HepG2 (cell line): Measurements from ENCODE around the gene CTF1. TPM values are rescaled to one million over a fixed set of nuclear protein-coding genes. Genes with fewer than 3 reads are reported as not detected.
A peak's percentile ranks its signal among the peaks of the same experiment; 100 is the strongest.

ENCODE experiments used
- AFF4 ChIP-seq: sonication (generic); formaldehyde crosslinking; IDR thresholded peaks from 2 replicates; pipeline ENCODE4 v1.4.0; 2020; ENCODE audit warnings: missing genetic modification reagents
- ARNT2 ChIP-seq: sonication (generic); formaldehyde crosslinking; IDR thresholded peaks from 2 replicates; pipeline ENCODE4 v1.8.0; 2022; ENCODE audit warnings: mild to moderate bottlenecking, low read depth, missing genetic modification reagents, moderate library complexity
- CBFB ChIP-seq: sonication (generic); formaldehyde crosslinking; IDR thresholded peaks from 2 replicates; pipeline ENCODE4 v1.4.0; 2020; ENCODE audit warnings: missing genetic modification reagents
- CEBPG ChIP-seq: IDR thresholded peaks from 2 replicates; pipeline ENCODE4 v1.6.1; 2016
- DPF2 ChIP-seq: sonication (generic); formaldehyde crosslinking; IDR thresholded peaks from 2 replicates; pipeline ENCODE4 v1.4.0; 2020; ENCODE audit warnings: mild to moderate bottlenecking, low read depth, missing genetic modification reagents, borderline replicate concordance
- ETV5 ChIP-seq: IDR thresholded peaks from 2 replicates; pipeline ENCODE4 v1.6.1; 2018; ENCODE audit warnings: missing biosample characterization, missing genetic modification reagents, inconsistent platforms, borderline replicate concordance
- FOXP1 ChIP-seq, 2 experiments: fragments of 450-650 bp in 1 of 2; IDR thresholded peaks; 2 replicates each; pipeline ENCODE4 v1.6.1; 2017 to 2018; ENCODE audit warnings: antibody characterized with exemption in 1 of 2
- IRF2 ChIP-seq: IDR thresholded peaks from 2 replicates; pipeline ENCODE4 v1.6.1; 2018; ENCODE audit warnings: missing genetic modification reagents, missing compliant biosample characterization
- MATR3 ChIP-seq: sonication (generic); formaldehyde crosslinking; IDR thresholded peaks from 2 replicates; pipeline ENCODE4 v1.4.0; 2020; ENCODE audit warnings: missing genetic modification reagents
- MEF2D ChIP-seq: sonication (generic); formaldehyde crosslinking; IDR thresholded peaks from 2 replicates; pipeline ENCODE4 v1.5.1; 2020; ENCODE audit warnings: mild to moderate bottlenecking, missing genetic modification reagents
- NFYC ChIP-seq: IDR thresholded peaks from 2 replicates; pipeline ENCODE4 v1.6.1; 2016; ENCODE audit warnings: missing genetic modification reagents, missing compliant biosample characterization
- PAXIP1 ChIP-seq: sonication (generic); formaldehyde crosslinking; conservative IDR thresholded peaks from 2 replicates; pipeline ENCODE4 v1.4.0; 2020; ENCODE audit warnings: mild to moderate bottlenecking, missing genetic modification reagents, moderate library complexity
- RFXAP ChIP-seq: sonication (generic); formaldehyde crosslinking; IDR thresholded peaks from 2 replicates; pipeline ENCODE4 v1.4.0; 2020; ENCODE audit warnings: missing genetic modification reagents, borderline replicate concordance
- ZBED4 ChIP-seq: sonication (generic); formaldehyde crosslinking; IDR thresholded peaks from 2 replicates; pipeline ENCODE4 v1.4.0; 2020; ENCODE audit warnings: missing genetic modification reagents, borderline replicate concordance
- ZBTB21 ChIP-seq: sonication (generic); formaldehyde crosslinking; IDR thresholded peaks from 2 replicates; pipeline ENCODE4 v1.4.0; 2020; ENCODE audit warnings: missing genetic modification reagents
- ZNF441 ChIP-seq: sonication (generic); formaldehyde crosslinking; IDR thresholded peaks from 2 replicates; pipeline ENCODE4 v1.7.0; 2021; ENCODE audit warnings: missing genetic modification reagents, borderline replicate concordance
- ZNF770 ChIP-seq: sonication (generic); formaldehyde crosslinking; IDR thresholded peaks from 2 replicates; pipeline ENCODE4 v1.5.0; 2020; ENCODE audit warnings: mild to moderate bottlenecking, missing genetic modification reagents
- ZSCAN9 ChIP-seq: IDR thresholded peaks from 2 replicates; pipeline ENCODE4 v1.6.1; 2016; ENCODE audit warnings: borderline replicate concordance
- polyA plus RNA-seq, 8 experiments: library from polyadenylated mRNA; depleted of rRNA in 3 of 8; stranded (reverse) in 7 of 8; unstranded in 1 of 8; fragments of >200 nt; fragmentation: Illumina TruSeq in 4 of 8; extraction: Trizol in 4 of 8; gene quantifications; 2 replicates each; pipeline versions ENCODE4 v1.2.1 to v1.2.3, GENCODE V29; 2011 to 2016; ENCODE audit warnings: low read depth in 4 of 8, missing spikeins in 1 of 8, mixed read lengths in 1 of 8; ENCODE audit not compliant: insufficient read depth in 1 of 8
- total RNA-seq, 5 experiments: library from RNA; depleted of rRNA; stranded (reverse); fragments of >200 nt; fragmentation: Illumina TruSeq; extraction: Trizol; gene quantifications; 2 replicates each; pipeline ENCODE4 v1.2.3, GENCODE V29; 2016; ENCODE audit warnings: low read depth in 1 of 5

Gene CTF1
- total and polyA plus RNA-seq, 2 of the 13 experiments (the other 11 are each of a cell fraction or from before 2014, with no cell fraction given): 0.13 to 1.8 TPM

GRCh38 chr16:30921459-30921747, 25.0 kb downstream of the CTF1 start (continued):
- TF ChIP-seq ZNF770 (CRISPR knock-in tag) (peak; percentile 78), PAXIP1 (CRISPR knock-in tag) (no peak), CBFB (peak; percentile 10; the same call in 1 of the 2 replicates), RFXAP (CRISPR knock-in tag) (no peak), ARNT2 (0 out of 2 replicates have a peak, but pooled peaks have one; percentile 23), ZBED4 (CRISPR knock-in tag) (no peak), MATR3 (CRISPR knock-in tag) (no peak), ETV5 (peak; percentile 45; the same call in 1 of the 2 replicates), ZBTB21 (CRISPR knock-in tag) (no peak), AFF4 (0 out of 2 replicates have a peak, but pooled peaks have one; percentile 12), ZSCAN9 (CRISPR knock-in tag) (no peak), ZNF441 (CRISPR knock-in tag) (no peak), CEBPG (CRISPR knock-in tag) (peak; percentile 75; the same call in 1 of the 2 replicates), FOXP1 (IDR thresholded peaks at IDR 0.05) (no peak), FOXP1 (CRISPR knock-in tag; IDR thresholded peaks at IDR 0.05) (no peak), DPF2 (CRISPR knock-in tag) (0 out of 2 replicates have a peak, but pooled peaks have one; percentile 21), NFYC (0 out of 2 replicates have a peak, but pooled peaks have one; percentile 10), IRF2 (CRISPR knock-in tag) (peak; percentile 79; the same call in 1 of the 2 replicates), MEF2D (CRISPR knock-in tag) (0 out of 2 replicates have a peak, but pooled peaks have one; percentile 50)
